Suprapubic skin (tissue), 4 donors: ENCODE measurements around the gene HSD11B2.

ENCODE experiments used
- CTCF ChIP-seq, 2 donors: fragments of 200-600 bp in 1 of 2; fragments of 450-650 bp in 1 of 2; sonication (generic) in 1 of 2; IDR thresholded peaks; one replicate each; pipeline ENCODE4 v1.5.1; 2016 to 2019; ENCODE audit warnings: antibody characterized with exemption in 2 of 2, mild to moderate bottlenecking in 1 of 2, moderate library complexity in 1 of 2
- EP300 ChIP-seq: sonication (generic); formaldehyde crosslinking; IDR thresholded peaks from one replicate; pipeline ENCODE4 v1.6.1; 2017; ENCODE audit warnings: antibody characterized with exemption
- POLR2A ChIP-seq, 2 donors: fragments of 450-650 bp; IDR thresholded peaks; one replicate each; pipeline ENCODE4 v1.6.1; 2017; ENCODE audit warnings: antibody characterized with exemption in 2 of 2, mild to moderate bottlenecking in 2 of 2, moderate library complexity in 2 of 2
- POLR2AphosphoS5 ChIP-seq, 3 donors: sonication (generic); formaldehyde crosslinking; IDR thresholded peaks; one replicate each; pipeline ENCODE4 v1.6.1; 2017; ENCODE audit warnings: antibody characterized with exemption in 3 of 3

GRCh38 chr16:67386861-67387455, 44.0 kb upstream of the HSD11B2 start:
- TF ChIP-seq POLR2A (IDR thresholded peaks at IDR 0.05) (no peak), POLR2AphosphoS5 (IDR thresholded peaks at IDR 0.05) (no peak), CTCF (IDR thresholded peaks at IDR 0.05) (no peak), EP300 (no peak)
